Central memory CD4-positive, alpha-beta T cell (primary cell): ENCODE data around the gene BPHL.
"Not testable (repeated sequence)": the region's sequence is repeated elsewhere in the genome, so short reads cannot be mapped to it uniquely, and the experiment has no call there.

Source experiments
- DNase-seq: peaks from one replicate; pipeline ENCODE4 v3.0.0; 2022
- total RNA-seq, 3 experiments: gene quantifications; one replicate each; lab custom pipeline; 2026; lab: John Stamatoyannopoulos, UW

BPHL gene
- total RNA-seq = 2.4 to 8.6 (median 8.1) reads per million in 3 experiments

- DNase-seq = peak; percentile 98
Observed at GRCh38 chr6:3118353-3119039, at the start of gene BPHL. TSS of gene BPHL (plus strand) at chr6:3118711. CDS start at chr6:3118741, 30 bp downstream.

GRCh38 chr6:3071568-3071967 is 46.9 kb upstream of the BPHL start:
- DNase-seq = no peak

GRCh38 chr6:3072798-3073197 is 45.7 kb upstream of the BPHL start:
- DNase-seq = no peak

GRCh38 chr6:3073382-3073781 is 45.1 kb upstream of the BPHL start:
- DNase-seq = no peak

- no peak for DNase-seq
Observed at GRCh38 chr6:3075772-3076113, 42.8 kb upstream of the BPHL start.

- no peak for DNase-seq
Observed at GRCh38 chr6:3076320-3076719, 42.2 kb upstream of the BPHL start.

GRCh38 chr6:3077430-3077829 is 41.1 kb upstream of the BPHL start:
- no peak for DNase-seq

- not testable (repeated sequence) for DNase-seq
Observed at GRCh38 chr6:3078952-3079351, 39.6 kb upstream of the BPHL start.

- no peak for DNase-seq
Observed at GRCh38 chr6:3079682-3080081, 38.8 kb upstream of the BPHL start.

GRCh38 chr6:3081960-3082359 is 36.6 kb upstream of the BPHL start:
- no peak for DNase-seq

GRCh38 chr6:3085074-3085473 is 33.4 kb upstream of the BPHL start:
- DNase-seq = no peak

- DNase-seq = no peak
Observed at GRCh38 chr6:3086282-3086946, 32.1 kb upstream of the BPHL start.

- DNase-seq = no peak
Observed at GRCh38 chr6:3088446-3088845, 30.1 kb upstream of the BPHL start.

- no peak for DNase-seq
Observed at GRCh38 chr6:3088968-3089367, 29.5 kb upstream of the BPHL start.

- no peak for DNase-seq
Observed at GRCh38 chr6:3090013-3090412, 28.5 kb upstream of the BPHL start.

GRCh38 chr6:3094815-3095214 is 23.7 kb upstream of the BPHL start:
- DNase-seq = no peak

- DNase-seq = no peak
Observed at GRCh38 chr6:3102875-3103274, 15.6 kb upstream of the BPHL start.

- no peak for DNase-seq
Observed at GRCh38 chr6:3108746-3109414, 9.6 kb upstream of the BPHL start.

- DNase-seq = no peak
Observed at GRCh38 chr6:3109761-3110160, 8.8 kb upstream of the BPHL start.

GRCh38 chr6:3114377-3114776 is 4.1 kb upstream of the BPHL start:
- no peak for DNase-seq

GRCh38 chr6:3117912-3118352 is 579 bp upstream of the BPHL start:
- DNase-seq = no peak

GRCh38 chr6:3119040-3119723 is 671 bp downstream of the BPHL start:
- no peak for DNase-seq

- no peak for DNase-seq
Observed at GRCh38 chr6:3120765-3121089, 2.2 kb downstream of the BPHL start.

- DNase-seq = no peak
Observed at GRCh38 chr6:3122823-3123182, 4.3 kb downstream of the BPHL start.
